ELR (cell line): ENCODE results near the gene CTSC.

ENCODE experiments used
- DNase-seq: peaks from one replicate; pipeline ENCODE4 v3.0.0-alpha.2; 2015; ENCODE audit warnings: low read depth

CTSC gene

DNA sequence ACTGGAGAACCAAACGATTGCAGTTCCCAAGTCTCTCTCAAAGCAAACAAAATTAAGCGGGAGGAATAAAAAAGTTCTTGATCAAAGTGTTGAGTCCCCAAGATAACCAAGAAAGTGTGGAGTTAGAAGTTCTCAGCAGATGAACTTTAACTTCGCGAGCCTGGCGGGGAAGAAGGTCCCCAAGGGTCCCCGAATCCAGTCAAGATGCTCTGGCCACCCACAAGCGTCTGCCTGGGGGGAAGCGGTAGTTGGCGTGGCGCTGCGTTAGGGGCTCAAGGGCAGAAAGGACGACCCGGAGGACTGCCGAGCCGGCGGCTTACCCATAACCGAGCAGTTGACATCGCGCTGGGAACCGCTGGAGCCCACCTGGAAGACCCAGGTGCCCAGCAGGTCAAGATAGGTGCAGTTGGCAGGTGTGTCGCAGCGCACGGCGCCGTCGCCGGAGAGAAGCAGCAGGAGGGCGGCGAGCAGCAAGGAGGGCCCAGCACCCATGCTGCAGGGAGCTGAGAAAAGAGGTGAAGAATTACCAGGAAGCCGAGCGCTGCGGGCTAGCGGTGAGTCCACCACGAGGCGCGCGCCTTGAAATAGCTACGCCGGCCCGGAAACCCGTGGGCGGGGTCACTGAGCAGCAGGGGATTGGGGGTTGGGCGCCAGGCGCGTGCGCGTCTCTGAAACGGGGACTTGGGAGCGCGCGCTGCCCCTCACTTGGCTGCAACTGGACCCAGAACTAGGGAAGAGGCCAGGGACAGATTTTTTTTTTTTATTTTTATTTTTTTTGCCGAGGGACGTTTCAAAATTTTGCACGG, at the start of gene CTSC:
TSS of gene CTSC (minus strand) at position 556 of the 806 bp plus-strand sequence. CDS start at position 492, 64 bp downstream.
- DNase-seq: peak; percentile 96

DNA sequence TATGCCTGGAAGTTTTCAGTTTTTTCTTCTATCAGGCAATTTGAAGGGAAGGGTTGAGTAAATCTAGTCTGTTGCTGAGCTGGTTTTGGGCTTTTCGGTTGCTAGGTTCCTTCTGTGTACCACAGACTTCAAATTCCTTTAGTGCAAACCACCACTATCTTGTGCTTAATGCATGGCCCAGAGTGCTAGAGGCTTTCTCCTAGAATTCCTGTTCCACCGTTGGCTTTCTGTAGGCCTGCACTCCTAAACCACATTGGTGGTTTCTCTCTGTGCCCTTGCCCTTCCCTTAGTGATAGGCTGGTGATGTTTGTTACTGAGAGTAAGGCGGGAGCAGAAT, 47.1 kb upstream of the CTSC start:
- DNase-seq: no peak

DNA sequence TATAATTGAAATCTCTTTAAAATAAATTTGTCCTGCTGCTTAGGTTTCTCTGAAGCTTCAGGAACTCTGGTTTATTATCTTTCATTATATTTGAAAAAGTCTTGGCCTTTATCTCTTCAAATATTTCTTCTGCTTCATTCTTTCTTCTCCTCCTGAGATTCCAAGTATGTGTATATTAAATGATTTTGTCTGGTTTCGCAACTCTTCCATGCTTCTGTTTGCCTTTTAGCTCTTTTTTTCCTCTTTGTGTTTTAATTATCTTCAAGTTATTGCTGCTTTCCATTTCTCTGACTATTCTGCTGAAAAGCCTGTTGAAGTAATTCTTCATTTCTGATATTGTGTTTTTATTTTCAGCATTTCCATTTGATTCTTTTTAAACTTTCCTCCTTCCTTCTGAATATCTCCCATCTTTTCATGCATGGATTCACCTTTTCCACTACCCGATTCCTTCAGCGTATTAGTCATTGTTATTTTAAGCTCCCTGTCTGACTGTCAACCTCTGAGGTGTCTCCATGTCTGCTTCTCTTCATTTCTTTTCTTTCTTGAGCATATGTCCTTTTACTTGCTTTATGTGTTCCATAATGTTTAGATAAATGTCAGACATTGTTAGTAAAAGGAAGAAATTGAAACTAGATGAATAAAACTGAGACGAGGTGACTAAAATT, 46.6 kb upstream of the CTSC start:
- DNase-seq: peak; percentile 58

DNA sequence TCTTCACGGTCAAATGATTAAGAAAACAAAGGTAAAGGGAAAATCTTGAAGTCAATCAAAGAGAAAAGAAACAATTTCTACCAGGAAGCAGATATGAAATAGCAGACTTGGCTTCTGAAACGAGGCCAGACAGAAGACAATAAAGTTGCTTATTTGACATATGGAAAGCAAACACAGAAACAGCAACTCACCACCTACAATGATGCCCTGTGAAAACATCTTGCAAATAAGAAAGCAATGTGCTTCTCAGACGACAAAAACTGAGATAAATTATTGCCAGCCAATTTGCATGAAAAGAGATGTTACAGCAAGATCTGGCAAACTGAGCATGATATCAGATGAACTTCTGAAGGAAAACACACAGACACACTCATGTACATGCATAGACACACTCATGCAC, 45.9 kb upstream of the CTSC start:
- no peak for DNase-seq

DNA sequence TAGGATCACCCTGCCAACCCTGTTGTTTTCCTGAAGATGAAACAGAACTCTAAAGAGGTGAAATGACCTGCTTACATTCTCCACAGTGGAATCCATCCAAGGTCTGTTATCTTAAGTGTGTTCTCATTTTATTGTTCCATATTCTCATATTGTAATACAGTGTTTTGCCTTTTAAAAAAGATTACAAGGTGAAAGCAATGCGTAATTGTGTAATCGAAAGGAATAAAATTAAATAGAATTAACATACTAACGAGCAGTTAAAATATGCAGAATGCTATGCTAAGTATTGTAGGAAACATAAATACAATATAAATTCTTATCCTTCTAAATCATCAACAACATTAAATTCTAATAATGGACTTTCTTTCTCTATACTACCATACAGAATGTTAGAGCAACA, 41.6 kb upstream of the CTSC start:
- no peak for DNase-seq

DNA sequence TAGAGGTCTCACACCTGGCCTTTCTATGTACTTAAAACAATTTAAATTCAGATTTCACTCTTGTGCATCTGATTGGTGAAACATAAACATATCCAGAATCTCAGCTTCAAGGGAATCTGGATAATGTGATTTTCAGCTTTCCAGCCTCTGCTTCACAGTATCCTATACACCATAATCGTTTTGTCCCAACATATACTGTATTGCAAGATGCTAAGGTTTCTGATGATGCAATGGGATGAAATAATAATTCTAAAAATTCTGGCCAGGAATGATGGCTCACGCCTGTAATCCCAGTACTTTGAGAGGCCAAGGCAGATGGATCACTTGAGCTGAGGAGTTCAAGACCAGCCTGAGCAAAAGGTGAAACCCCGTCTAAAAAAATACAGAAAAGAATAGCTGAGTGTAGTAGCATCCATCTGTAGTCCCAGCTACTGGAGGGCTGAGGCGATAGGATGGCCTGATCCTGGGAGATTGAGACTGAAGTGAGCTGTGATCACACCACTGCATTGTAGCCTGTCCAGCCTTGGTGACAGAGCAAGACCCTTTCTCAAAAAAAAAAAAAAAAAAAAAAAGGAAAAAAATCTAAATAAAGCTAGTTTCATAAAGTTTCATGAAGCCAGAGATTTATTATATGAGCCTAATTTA, 41.0 kb upstream of the CTSC start:
- no peak for DNase-seq

DNA sequence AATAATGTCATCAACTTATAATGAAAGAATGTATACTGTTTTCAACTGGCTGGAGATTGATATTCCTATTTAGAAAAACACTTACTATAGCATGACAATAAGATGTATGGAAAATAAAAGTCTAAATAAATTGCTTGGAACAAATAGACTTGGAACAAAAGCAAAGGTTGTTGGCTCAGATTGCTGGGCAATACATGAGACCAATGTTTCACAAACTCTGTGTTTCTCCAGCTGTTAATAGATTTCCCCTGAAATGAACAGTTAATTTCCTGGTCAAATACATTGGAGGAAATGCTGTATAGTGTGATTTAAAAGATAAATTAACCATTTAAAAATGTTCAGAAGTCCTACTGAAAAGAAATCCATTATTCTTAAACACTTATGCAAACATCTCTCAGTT, 40.1 kb upstream of the CTSC start:
- DNase-seq: no peak

DNA sequence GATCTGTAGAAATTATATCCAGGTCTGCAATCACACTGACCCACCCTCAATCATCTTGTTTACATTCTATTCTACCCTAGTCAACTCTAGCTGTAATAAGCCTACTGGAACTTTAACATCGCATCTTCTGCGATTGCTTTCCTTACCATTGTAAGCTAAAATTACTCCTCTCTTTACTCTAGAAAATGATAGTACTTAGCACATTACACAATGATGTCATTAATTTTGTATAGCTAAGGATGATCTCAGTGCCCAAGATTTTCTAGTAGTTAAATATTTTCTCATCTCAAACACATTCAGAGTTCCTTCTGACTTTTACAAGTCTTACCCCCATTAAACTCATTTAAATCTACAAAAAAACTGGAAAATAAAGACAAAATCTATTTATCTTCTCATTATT, 39.6 kb upstream of the CTSC start:
- no peak for DNase-seq

DNA sequence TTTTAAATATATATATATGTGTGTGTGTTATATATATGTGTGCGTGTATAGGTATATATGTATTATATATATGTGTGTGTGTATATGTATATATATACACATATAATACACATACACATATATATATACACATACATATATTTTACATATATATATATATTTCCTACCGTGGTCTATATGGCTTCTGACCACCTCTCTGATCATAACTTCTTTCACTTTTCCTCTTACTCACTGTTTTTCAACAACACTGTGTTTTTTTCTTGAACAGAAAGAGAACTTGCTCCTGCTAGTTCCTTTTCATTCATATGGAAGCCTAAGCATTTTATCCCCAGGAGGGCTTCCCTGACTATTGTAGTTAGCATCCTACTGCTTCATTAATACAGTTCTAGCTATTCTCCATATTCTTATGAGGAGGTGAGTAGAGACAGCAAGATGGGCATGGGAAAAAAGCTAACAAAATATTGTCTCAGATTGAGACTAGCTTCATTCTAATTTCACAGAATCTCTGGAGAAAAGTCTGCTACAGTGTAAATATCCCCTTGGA, 38.5 kb upstream of the CTSC start:
- DNase-seq: no peak

DNA sequence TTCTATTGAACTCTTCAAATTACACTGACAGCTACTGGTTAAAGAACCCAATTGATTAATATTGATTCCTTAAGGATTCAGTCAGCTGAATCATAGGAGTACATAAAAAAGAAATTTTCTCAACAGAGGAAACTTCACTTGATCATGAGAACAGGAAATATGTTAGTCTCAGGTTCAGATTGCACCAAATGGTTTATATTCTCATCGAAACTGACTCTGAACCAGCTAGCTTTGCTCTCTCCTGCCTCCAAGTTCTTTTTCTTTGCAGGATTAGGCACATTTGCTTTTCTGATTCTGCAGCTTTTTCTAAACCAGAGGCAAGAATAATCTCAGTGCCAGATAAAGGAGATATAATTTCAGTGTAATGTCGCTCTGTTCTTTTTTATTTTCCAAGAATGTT, 33.2 kb upstream of the CTSC start:
- no peak for DNase-seq

DNA sequence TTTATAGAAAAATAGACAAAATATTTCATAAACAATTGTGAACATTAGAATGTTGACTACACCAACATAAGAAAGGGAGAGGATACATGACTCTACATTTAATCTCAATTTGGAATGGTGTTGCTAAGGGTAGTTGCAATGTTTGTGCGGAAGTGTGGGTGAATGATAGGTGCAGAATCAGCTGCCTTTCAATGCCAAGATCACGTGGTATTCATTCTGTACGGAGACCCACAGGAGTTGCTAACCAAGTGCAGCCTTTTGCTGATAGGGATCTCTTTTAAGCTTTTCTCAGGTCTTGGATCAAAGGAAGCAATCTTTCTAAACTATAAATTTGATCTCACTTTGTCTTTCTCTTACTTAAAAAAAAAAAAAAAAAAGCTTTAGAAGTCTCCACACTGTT, 29.8 kb upstream of the CTSC start:
- no peak for DNase-seq

DNA sequence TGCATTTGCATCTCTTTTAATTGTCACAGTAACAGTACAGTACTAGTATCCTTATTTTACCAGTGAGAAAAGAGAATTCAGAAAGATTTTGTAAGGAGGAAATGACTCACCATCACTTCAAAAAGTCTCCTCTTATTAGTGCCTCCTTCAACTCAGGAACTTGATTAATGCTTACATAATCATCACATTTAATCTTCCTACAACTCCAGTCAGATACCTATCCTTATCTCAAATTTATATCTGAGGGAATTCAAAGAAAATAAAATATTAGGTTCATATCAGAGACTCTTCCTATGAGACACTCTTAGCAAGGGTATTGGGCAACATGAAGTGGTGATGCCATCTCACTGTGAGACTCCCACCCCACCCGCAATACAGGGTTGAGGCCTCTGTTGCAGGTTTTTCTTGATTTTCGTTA, 26.1 kb upstream of the CTSC start:
- peak; percentile 49 for DNase-seq

DNA sequence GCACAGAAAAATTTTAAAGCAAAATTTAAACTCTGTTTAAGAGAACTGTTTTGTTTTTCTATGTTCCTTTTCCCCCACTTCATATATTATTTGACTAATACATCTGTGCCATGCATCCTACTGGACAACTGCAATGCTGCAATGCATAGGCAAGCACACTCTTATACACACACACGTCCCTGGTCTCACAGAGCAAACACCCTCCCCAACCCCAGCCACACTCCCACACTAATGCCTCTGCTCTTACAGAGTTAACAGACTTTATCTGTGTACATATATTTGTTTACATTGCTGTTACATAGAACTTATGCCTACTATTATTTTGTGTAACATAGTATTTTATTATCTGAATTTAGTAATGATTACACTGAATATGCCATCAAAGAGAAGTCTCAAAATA, 25.5 kb upstream of the CTSC start:
- DNase-seq: no peak

DNA sequence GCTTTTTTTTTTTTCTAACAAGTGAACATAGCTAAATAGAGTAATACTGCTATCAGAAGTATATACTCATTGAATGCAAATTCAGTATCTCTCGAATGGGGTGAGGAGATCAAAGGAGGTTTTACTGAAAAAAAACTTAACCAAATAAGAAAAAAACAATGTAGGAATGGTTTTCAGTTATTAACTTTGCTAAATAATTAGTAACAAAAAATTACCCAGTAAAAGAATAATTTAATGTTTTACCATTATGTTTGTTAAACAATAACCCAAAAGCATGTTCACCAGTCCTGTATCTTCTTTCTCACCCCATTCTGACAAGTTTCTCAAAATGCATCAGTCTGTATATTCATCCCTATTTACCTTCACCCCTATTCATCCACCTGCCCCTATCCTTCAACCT, 22.6 kb upstream of the CTSC start:
- no peak for DNase-seq

DNA sequence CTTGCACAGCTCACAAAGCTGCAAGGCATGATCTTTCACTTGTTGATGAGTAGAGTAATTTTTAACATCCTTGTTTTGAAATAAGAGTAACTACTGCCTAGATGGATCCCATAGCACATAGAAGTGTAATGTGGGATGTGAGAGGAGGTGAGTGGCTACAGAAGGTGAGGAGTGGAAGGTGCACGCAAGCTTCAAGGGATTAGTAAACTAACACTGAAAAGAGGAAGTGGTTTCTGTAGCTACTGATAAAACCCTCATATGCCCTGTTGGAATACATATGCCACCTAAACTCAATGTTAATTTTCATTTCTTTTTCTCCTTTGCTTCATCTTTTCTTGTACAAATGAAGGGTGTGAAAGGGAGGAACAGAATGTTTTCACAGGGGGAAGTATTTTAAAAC, 22.0 kb upstream of the CTSC start:
- DNase-seq: no peak

DNA sequence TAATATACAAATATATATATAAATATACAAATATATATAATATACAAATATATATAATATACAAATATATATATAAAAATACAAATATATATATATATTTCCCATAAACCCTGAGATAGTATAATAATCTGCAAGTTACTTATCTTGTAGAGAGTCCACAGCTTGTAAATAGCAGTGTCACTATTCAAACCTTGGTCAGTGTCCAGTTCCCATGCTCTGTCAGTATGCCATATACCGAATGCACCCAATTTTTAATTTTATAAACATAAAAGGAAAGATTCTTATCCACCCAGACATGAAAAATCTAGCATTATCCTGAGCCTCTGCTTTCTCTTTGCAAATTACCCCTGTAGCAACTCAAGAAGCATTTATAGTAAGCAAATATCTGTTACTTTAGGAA, 21.6 kb upstream of the CTSC start:
- DNase-seq: no peak

DNA sequence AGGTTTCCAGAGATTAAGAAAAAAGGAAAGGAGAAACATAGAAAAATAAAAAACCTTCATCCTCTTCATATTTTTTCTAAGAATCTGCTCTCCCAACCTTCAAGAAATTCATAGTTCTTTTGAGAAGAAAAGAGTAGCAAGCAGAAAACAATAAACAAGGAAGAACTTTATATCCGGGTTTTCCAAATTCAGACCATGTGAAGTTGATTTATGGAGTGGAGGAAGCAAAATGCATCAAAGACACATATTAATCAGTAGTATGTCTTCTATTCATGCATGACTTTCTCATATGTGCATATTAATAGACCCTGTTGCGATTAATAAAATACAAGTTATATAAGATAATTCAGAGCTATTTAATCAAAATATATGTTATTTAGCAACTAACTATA, 20.5 kb upstream of the CTSC start:
- DNase-seq: no peak

DNA sequence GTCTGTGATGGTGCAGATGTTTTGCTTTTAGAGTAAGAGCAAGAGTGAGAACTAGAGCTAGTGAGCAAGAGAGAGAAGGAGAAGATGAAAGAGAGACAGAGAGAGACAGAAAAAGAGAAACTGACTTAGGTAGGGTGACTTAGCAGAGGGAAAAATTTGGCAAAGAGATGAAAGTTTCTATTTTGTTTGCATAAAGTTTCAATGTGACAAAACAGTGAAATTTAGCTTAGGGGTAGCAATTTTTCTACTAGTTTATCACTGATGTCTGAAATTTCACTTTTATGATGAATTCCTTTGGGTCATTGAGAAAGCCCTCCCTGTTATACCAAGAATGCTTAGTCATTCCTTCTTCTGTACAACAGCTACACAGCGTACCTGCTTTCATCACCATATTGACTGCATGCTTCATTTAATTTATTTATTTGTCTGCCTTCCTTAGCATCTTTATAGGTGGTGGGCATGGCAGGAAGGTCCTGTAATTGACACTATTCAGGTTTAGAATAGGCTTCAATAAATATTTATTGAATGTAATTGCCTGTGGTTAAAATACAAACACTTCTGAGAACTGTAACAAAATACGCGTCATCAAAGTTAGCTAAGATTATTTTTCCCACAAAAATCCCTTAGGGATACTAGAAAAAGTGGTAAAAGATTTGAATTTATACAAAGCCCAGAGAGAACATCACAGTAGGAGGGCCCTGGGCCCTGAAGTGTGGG, 19.9 kb upstream of the CTSC start:
- DNase-seq: peak; percentile 50

DNA sequence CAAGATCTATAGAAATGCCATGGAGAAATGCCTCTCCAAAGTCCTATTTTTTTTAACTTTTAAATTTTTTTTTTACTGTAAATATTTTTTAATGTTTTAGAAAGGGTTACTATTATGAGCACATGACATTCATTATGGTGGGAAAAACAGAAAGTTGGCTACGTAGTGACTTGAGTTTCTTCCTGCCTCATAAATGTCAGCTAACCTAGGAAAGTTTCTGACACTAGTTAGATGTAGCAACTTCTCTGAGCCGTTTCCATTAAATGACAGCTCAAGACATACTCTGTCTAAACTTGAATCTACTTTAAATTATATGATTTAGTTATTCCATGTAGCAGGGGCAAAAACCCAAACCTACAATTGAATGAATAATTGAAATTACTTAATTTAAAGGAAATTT, 18.4 kb upstream of the CTSC start:
- no peak for DNase-seq

DNA sequence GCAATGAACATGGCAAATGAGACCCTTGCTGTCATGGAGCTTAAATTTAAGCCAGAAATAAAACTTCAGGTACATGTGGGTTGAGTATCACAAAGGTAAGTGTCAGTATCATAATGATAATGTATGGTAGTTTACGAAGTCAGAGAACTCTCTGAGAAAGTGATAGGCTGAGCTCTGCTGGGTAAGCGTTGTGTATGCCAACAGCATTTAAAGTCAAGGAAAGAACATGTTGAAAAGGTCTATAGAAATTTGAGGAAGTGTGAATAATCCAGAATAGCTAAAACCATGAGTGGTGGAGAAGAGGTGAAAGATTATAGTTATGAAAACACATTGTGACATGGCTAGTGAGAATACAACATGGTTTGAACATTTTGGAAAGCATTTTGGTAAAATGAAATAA, 17.4 kb upstream of the CTSC start:
- DNase-seq: no peak

DNA sequence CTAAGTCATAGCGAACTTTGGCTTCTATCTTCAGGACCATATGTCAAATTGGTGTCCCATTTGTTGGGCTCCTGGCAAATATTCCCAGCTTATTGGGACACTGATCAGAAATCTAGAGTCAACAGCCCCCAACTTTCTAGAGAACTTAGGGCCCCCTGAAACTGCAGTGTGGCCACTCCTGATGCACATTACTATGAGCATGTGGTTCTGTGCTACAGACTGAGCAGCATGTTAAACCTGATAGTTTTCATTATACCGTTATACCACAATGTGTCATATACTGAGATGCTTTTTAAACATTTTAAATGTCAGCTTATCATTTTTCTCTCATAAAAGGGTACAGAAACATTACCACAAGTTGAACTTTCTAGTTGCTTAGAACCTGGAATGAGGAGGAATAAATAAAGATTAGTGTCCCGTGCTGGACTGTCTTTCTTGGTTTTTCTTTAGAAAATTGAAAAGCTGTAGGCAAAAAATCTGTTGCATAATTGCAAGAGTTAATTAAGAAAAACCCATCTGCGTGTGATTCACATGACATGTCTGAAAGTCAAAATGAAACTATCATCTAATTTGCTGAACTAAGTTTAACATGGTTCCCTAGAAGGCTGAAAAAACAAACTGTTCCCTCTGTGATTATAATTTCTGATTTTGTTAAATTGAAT, 16.4 kb upstream of the CTSC start:
- no peak for DNase-seq

DNA sequence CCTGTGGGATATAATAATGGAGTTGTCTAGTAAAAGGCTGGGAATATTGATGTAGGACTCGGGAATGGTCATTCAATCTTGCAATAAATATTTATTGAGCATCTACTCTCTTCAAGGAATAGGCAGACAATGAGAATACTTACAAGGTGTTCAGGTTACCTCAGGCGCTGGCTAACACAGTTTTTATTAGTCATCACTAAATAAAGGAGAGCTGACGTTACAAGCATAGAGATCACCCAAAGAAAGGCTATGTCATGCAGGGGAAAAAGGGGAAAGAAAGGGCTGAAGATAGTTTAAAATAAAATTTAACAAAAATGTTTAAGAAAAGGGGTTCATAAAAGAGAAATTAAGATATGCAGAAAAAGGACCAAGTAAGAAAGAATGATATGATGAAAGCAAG, 15.8 kb upstream of the CTSC start:
- DNase-seq: no peak
